ENCODE results near the gene TMEM43. TPM values are rescaled to one million over a fixed set of nuclear protein-coding genes. Genes with fewer than 3 reads are reported as not detected.

TMEM43 gene
- polyA plus RNA-seq, 1 of the 3 experiments (the other 2 are of a cell fraction), result 105 TPM

DNA sequence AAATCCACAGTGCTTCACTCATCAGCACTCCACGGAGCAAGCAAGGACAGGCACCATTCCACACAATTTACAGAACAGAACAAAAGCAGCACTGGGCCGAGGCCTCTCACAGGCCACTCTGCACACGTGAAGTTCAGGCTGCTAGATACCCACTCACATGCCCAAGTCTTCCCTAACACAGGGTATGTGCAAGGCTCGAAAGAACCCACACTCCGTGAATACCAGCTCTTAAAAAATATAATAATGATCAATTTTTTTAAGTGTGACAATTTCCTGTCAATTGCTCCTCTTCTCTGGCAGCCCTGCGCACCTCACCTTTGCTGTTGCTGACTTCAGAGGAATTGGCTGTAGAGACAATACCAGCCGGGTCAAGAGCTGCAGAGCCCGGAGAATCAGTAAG, 34.6 kb downstream of the TMEM43 start:
- H3K4me2 ChIP-seq, result no peak overlapping the region
- POLR2A ChIA-PET, result interaction anchor here (1.0 kb wide), 1 partner anchor 34 kb away, joined by 3 read pairs; the partner anchor contains the start of genes CHCHD4 and TMEM43
- no peak overlapping the region for H2AFZ ChIP-seq (ENCODE audit: low read depth)
- H3K36me3 ChIP-seq (replicated peaks in 1 of 2; ENCODE audit: control insufficient read depth in 1 of 2, insufficient read depth in 2 of 2, low read length in 1 of 2), result peaks cover 87 to 92% of the 10 kb centered on the region in 2 experiments
- no peak overlapping the region for H3K9ac ChIP-seq
- TF ChIP-seq EZH2phosphoT487 (IDR thresholded peaks at IDR 0.05; ENCODE audit: borderline replicate concordance, low read depth), result no peak
- TF ChIP-seq, protein P1, sequence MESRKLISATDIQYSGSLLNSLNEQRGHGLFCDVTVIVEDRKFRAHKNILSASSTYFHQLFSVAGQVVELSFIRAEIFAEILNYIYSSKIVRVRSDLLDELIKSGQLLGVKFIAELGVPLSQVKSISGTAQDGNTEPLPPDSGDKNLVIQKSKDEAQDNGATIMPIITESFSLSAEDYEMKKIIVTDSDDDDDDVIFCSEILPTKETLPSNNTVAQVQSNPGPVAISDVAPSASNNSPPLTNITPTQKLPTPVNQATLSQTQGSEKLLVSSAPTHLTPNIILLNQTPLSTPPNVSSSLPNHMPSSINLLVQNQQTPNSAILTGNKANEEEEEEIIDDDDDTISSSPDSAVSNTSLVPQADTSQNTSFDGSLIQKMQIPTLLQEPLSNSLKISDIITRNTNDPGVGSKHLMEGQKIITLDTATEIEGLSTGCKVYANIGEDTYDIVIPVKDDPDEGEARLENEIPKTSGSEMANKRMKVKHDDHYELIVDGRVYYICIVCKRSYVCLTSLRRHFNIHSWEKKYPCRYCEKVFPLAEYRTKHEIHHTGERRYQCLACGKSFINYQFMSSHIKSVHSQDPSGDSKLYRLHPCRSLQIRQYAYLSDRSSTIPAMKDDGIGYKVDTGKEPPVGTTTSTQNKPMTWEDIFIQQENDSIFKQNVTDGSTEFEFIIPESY (IDR thresholded peaks at IDR 0.05; ENCODE audit: borderline replicate concordance, low read depth), result no peak
- no peak for TF ChIP-seq RAD21 (IDR thresholded peaks at IDR 0.05; ENCODE audit: low read length)
- TF ChIP-seq, protein P2, sequence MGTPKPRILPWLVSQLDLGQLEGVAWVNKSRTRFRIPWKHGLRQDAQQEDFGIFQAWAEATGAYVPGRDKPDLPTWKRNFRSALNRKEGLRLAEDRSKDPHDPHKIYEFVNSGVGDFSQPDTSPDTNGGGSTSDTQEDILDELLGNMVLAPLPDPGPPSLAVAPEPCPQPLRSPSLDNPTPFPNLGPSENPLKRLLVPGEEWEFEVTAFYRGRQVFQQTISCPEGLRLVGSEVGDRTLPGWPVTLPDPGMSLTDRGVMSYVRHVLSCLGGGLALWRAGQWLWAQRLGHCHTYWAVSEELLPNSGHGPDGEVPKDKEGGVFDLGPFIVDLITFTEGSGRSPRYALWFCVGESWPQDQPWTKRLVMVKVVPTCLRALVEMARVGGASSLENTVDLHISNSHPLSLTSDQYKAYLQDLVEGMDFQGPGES (IDR thresholded peaks at IDR 0.05; ENCODE audit: low read depth, low read length), result no peak
- no peak for TF ChIP-seq EP300 (IDR thresholded peaks at IDR 0.05; ENCODE audit: borderline replicate concordance in 1 of 2, low read depth in 1 of 2, low read length in 1 of 2)
- TF ChIP-seq, protein P3, sequence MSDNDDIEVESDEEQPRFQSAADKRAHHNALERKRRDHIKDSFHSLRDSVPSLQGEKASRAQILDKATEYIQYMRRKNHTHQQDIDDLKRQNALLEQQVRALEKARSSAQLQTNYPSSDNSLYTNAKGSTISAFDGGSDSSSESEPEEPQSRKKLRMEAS (IDR thresholded peaks at IDR 0.05; ENCODE audit: low read depth), result no peak
- no peak for TF ChIP-seq POLR2AphosphoS5 (IDR thresholded peaks at IDR 0.05; ENCODE audit: low read depth, low read length)
- H3K4me3 ChIP-seq (ENCODE audit: low read depth in 2 of 2, low read length in 1 of 2), result no peak overlapping the region
- no peak overlapping the region for H3K27ac ChIP-seq (ENCODE audit: low read depth in 2 of 2, low read length in 1 of 2)
- peaks cover 9% of the 10 kb centered on the region; the same call in 1 of the 2 replicates for H3K9me3 ChIP-seq
- no peaks in the 10 kb centered on the region for H4K20me1 ChIP-seq (ENCODE audit: insufficient read depth)
- H3K4me1 ChIP-seq (ENCODE audit: control insufficient read depth in 1 of 2, insufficient read depth in 2 of 2, low read depth in 1 of 2, low read length in 1 of 2), result no peaks in the 10 kb centered on the region
- no peak for DNase-seq
- no peaks in the 10 kb centered on the region for H3K9me2 ChIP-seq
- H3K27me3 ChIP-seq (ENCODE audit: insufficient read depth), result no peaks in the 10 kb centered on the region
- WGBS (ENCODE audit: low lambda C conversion rate), result 95% methylated on average over 8 of the region's 8 CpGs
- peaks cover 71% of the 10 kb centered on the region for H3K79me2 ChIP-seq (ENCODE audit: insufficient read depth)
- CTCF ChIA-PET, result interaction anchor here (2.0 kb wide), 1 partner anchor 10 kb away, joined by 7 read pairs; no protein-coding TSS in a partner anchor
- no peaks in the 10 kb centered on the region for H3F3A ChIP-seq (replicated peaks; ENCODE audit: insufficient read depth)

DNA sequence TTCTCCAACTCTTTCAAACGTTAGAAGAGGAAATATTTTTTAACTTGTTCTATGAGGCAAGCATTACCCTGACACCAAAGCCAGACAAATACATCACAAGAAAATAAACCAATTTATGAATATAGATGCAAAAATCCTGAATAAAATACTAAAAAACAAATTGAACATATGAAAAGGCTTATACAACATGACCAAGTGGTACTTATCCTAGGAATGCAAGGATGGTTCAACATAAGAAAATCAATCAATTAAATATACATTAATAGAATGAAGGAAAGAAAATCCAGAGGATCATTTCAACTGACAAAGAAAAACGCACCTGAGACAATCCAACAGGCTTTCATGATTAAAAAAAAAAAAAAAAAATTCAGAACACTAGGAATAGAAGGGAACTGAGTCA, 36.4 kb downstream of the TMEM43 start:
- no peaks in the 10 kb centered on the region for H3F3A ChIP-seq (replicated peaks; ENCODE audit: insufficient read depth)
- H3K27me3 ChIP-seq (ENCODE audit: insufficient read depth), result no peaks in the 10 kb centered on the region
- DNase-seq, result no peak
- H3K27ac ChIP-seq (ENCODE audit: low read depth in 2 of 2, low read length in 1 of 2), result no peak overlapping the region
- no peak overlapping the region for H2AFZ ChIP-seq (ENCODE audit: low read depth)
- no peaks in the 10 kb centered on the region for H4K20me1 ChIP-seq (ENCODE audit: insufficient read depth)
- peaks cover 61% of the 10 kb centered on the region for H3K79me2 ChIP-seq (ENCODE audit: insufficient read depth)
- peaks cover 93% of the 10 kb centered on the region in 2 experiments for H3K36me3 ChIP-seq (replicated peaks in 1 of 2; ENCODE audit: control insufficient read depth in 1 of 2, insufficient read depth in 2 of 2, low read length in 1 of 2)
- TF ChIP-seq FOXJ3 (CRISPR knock-in tag; IDR thresholded peaks at IDR 0.05), result no peak
- no peak for TF ChIP-seq YY1 (IDR thresholded peaks at IDR 0.05; ENCODE audit: low read depth)
- no peak for TF ChIP-seq FOSL2 (IDR thresholded peaks at IDR 0.05; ENCODE audit: borderline replicate concordance, low read depth)
- TF ChIP-seq, protein P4, sequence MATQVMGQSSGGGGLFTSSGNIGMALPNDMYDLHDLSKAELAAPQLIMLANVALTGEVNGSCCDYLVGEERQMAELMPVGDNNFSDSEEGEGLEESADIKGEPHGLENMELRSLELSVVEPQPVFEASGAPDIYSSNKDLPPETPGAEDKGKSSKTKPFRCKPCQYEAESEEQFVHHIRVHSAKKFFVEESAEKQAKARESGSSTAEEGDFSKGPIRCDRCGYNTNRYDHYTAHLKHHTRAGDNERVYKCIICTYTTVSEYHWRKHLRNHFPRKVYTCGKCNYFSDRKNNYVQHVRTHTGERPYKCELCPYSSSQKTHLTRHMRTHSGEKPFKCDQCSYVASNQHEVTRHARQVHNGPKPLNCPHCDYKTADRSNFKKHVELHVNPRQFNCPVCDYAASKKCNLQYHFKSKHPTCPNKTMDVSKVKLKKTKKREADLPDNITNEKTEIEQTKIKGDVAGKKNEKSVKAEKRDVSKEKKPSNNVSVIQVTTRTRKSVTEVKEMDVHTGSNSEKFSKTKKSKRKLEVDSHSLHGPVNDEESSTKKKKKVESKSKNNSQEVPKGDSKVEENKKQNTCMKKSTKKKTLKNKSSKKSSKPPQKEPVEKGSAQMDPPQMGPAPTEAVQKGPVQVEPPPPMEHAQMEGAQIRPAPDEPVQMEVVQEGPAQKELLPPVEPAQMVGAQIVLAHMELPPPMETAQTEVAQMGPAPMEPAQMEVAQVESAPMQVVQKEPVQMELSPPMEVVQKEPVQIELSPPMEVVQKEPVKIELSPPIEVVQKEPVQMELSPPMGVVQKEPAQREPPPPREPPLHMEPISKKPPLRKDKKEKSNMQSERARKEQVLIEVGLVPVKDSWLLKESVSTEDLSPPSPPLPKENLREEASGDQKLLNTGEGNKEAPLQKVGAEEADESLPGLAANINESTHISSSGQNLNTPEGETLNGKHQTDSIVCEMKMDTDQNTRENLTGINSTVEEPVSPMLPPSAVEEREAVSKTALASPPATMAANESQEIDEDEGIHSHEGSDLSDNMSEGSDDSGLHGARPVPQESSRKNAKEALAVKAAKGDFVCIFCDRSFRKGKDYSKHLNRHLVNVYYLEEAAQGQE (IDR thresholded peaks at IDR 0.05; ENCODE audit: low read depth, low read length), result no peak
- no peak for TF ChIP-seq RFX5 (IDR thresholded peaks at IDR 0.05; ENCODE audit: low read length)
- peaks cover 9% of the 10 kb centered on the region; the same call in 1 of the 2 replicates for H3K9me3 ChIP-seq
- no peak overlapping the region for H3K4me2 ChIP-seq
- 96% methylated on average over 2 of the region's 2 CpGs for WGBS (ENCODE audit: low lambda C conversion rate)
- ChIA-PET CTCF (interaction anchor here (0.6 kb wide), 1 partner anchor 44 kb away, joined by 3 read pairs; no protein-coding TSS in a partner anchor), POLR2A (no interaction called here)
- no peak overlapping the region for H3K4me3 ChIP-seq (ENCODE audit: low read depth in 2 of 2, low read length in 1 of 2)
- H3K9ac ChIP-seq, result no peak overlapping the region
- H3K9me2 ChIP-seq, result no peaks in the 10 kb centered on the region
- H3K4me1 ChIP-seq (ENCODE audit: control insufficient read depth in 1 of 2, insufficient read depth in 2 of 2, low read depth in 1 of 2, low read length in 1 of 2), result no peaks in the 10 kb centered on the region
